Measurements from ENCODE around the gene TFDP2. TPM values are rescaled to one million over a fixed set of nuclear protein-coding genes. Genes with fewer than 3 reads are reported as not detected.
A peak's percentile ranks its signal among the peaks of the same experiment; 100 is the strongest.
"Not testable (repeated sequence)": the region's sequence is repeated elsewhere in the genome, so short reads cannot be mapped to it uniquely, and the experiment has no call there.

The TFDP2 gene
- total RNA-seq, 1 donor from 2014 or later, result 114 TPM

DNA sequence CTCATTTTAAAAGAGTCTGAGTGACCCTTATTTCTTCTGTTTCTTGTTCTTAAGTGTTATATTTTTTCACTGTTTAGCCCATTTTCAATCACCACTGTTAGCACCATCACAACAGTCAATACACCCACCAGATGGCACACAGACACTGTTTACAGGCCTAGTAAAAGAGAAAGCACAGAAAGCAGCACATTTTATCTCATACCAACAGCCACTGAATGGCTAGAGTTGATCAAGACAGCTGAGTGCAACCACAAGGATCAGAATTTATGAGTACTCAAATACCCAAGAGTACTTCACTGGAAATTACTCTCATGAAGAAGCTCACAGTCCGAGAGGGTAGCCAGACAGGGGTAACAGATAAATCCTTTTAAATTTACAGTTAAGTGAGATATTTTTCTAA is 127.0 kb downstream of the TFDP2 start:
- DNase-seq (ENCODE audit: low read depth), result peak; percentile 75

DNA sequence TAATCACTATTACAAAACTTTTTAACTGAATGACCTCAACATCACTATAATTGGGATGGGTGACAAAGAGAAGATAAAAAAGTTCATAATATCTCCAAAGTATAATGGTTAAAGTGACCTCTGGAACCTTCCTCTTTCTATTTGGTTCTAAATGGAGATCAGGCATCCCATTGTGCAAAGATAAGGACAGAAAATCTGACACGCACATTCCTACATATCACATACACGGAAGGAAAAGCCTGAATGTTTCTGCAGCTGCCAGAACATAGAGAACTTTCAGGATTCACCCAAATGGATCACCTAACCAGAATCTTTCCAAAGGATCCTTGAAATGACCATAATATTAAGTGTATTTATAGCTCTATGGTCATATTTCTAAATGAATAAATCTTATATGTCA is 128.2 kb downstream of the TFDP2 start:
- DNase-seq (ENCODE audit: low read depth), result no peak

DNA sequence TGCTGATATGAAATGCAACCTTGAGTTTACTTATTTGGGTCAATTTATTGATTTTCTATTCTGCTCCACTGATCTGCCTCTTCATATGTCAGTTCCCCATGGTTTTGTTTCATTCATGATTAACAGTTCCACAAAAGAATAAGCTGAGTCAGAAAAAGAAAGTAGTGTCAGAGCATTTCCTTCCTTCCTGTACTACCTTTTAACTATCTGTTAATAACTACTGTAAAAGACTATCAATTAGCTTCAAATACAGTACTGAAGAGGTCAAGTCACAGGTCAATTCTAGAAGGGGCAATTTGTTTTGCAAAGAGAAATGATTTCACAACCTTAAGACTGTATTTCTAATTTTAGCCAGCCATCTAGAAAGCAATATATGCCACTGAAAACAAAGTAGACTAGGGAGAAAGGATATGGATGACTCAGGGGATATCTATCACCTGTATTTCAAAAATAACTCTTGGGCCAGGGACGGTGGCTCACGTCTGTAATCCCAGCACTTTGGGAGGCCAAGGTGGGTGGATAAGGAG is 129.5 kb downstream of the TFDP2 start:
- DNase-seq (ENCODE audit: low read depth), result no peak

DNA sequence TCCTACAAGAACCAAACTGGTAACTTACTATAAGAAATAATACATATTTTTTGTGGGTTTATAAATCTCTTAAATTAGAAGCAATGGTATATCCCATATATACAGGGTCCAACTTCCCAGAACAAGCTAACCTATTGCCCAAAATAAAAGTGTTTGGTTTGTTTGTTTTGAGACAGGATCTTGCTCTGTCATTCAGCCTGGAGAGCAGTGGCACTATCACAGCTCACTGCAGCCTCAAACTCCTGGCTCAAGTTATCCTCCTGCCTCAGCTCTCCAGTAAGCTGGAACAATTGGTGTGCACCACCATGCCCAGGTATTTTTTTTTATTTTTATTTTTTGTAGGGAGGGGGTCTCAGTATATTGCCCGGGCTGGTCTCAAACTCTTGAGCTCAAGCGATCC is 135.4 kb downstream of the TFDP2 start:
- DNase-seq (ENCODE audit: low read depth), result no peak

DNA sequence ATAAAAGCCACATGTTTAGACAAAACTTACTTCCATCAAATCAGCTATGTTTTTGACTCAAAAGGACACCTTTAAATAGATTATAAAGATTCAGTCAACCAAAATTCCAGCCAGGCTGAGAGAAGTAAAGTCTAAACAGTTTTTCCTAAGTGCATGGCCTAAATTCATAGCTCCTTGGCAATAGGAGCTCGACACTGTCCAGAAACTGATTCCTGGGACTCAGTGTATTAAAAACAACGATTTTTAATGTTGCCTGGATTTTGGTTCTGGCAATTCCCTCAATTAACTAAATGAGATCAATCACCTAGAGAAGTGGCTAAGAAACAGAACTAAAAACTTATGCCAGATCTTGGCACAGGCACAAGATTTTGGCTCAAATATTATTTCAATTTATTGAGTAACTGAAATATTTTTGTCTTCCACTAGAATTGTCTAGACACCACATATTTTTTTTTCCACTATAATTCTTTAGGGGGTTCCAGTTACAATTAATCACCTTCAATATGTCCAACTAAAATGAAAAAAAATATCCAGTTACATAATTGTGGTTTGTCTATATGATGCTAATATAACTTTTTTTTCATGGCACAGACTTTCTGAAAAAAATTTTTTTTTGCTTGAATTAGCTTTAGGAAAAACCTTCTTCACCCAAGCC is 135.9 kb downstream of the TFDP2 start:
- no peak for DNase-seq (ENCODE audit: low read depth)

DNA sequence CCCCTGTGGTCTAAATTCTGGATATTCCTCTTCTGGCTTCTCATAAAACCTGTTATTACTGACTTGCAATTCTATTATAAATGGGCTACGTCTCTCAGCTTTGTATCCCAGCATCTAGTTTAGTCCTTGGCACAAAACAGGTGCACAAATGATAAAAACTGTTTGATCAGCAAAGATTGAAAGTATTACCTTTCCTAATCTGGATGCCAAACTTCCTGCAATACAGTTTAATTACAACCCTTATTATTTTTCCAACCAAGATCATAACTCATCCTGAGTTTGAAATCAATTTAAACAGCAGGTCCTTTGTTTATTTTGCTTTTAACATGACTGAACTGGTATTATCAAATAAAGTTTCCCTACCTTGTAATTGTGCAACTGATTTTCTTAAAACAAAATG is 140.3 kb downstream of the TFDP2 start:
- DNase-seq (ENCODE audit: low read depth), result no peak

DNA sequence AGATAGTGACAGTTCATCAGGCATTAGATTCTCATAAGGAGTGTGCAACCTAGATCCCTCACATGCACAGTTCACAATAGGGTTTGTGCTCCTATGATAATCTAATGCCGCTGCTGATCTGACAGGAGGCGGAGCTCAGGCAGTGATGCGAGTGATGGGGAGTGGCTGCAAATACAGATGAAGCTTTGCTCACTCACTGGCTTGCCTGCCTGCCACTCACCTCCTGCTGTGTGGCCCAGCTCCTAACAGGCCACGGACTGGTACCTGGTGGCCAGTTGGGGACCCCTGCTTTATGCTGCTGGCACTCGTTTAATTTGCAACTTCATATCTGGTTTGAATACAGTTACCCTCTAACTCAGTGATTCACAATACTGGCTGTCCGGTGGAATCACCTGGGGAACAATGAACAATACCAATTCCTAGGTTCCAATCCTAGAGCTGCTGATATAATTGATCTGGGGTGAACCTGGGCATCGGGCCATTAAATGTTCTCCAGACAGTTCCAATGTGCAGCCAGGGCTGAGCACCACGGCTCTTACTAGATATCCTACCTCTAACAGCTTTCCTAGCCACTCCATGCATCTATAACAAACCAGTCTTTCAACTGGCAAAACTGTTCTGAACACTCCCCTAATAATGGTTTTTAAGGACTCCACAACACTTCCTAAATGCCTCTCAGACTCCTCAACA is 141.5 kb downstream of the TFDP2 start:
- no peak for DNase-seq (ENCODE audit: low read depth)

DNA sequence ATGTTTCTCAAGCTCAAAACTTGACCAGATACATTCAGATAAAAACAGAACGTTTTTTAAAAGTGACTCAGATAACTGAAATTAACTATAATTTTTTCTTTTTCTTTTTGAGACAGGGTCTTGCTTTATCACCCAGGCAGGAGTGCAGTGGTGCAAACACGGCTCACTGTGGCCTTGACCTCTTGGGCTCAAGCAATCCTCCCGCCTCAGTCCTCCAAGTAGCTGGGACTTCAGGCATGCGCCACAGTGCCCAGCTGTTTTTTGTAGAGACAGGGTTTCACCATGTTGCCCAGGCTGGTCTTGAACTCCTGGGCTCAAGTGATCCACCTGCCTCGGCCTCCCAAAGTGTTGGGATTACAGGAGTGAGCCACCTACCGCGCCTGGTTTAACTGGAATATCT is 144.4 kb downstream of the TFDP2 start:
- DNase-seq (ENCODE audit: low read depth), result not testable (repeated sequence)

DNA sequence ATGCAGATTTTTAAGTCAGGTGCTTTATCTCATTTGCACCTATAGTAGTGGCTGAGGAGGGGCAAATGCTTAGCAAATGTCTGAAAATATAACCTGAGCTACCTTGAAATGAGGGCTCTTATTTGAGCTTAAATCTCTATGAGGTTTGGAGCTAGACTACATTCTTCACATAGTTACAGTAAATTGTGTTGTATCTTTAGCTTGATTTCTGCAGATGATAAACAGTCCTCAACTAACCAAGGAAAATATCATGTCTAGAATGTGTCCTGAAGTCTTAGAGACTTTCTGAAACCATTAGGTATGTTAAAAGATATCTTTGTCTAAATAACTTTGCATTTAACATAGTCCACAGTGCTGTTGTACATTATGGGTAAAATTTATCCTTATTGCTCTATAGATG is 145.3 kb downstream of the TFDP2 start:
- no peak for DNase-seq (ENCODE audit: low read depth)

DNA sequence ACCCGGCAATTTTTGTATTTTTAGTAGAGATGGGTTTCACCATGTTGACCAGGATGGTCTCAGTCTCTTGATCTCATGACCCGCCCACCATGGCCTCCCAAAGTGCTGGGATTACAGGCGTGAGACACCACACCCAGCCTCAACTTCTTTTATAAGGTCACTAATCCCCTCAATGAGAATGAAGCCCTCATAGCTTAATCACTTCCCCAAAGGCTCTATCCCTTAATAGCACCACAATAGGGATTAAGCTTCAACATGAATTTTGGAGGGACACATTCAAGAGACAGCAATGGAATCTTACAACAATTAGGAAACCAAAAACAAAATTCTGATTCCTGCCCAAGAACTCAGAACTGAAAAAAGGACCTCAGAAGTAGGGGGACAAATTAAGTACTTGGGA is 146.1 kb downstream of the TFDP2 start:
- DNase-seq (ENCODE audit: low read depth), result no peak

DNA sequence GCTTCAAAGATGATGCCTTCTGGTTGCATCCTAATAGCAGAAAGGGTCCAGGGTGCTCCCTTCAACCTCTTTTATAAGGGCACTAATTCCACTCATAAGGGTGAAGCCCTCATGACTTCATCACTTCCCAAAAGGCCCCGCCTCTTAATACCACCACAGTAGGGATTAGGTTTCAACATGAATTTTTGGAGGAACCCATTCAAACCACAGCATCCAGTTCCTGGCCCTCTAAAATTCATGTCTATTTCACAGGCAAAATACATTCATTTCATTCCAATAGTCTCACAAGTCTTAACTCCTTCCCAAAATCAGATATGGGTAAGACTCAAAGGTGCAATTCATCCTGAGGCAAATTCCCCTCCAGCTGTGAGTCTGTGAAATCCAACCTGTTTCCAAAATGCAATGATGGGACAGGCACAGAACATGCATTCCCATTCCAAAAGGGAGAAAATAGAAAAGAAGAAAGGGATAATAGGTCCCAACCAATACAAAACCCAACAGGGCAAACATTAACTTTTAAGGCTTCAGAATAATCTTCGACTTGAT is 148.9 kb downstream of the TFDP2 start:
- DNase-seq (ENCODE audit: low read depth), result peak; percentile 30

DNA sequence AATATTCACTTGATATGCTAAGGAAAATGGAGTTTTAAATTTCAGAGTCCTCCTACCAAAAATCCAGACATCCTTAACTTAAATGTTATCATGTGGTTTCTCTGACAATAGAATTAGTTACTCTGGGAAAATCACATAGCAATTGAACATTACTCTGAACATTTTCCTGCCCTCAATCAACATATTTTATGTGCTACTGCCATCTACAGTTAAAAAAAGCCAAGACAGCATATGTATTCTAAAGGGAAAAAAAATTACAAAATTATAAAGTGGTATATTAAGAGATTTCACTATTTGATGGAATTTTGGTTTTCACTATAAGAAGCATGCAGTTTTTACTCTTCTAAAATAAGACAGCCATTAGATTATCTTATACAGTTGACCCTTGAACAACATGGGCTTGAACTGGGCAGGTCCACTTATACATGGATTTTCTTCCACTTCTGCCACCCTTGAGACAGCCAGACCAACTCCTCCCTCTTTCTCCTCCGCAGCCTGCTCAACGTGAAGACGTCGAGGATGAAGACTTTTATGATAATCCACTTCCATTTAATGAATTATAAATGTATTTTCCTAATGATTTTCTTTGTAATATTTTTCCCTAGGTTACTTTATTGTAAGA is 150.6 kb downstream of the TFDP2 start:
- DNase-seq (ENCODE audit: low read depth), result no peak

DNA sequence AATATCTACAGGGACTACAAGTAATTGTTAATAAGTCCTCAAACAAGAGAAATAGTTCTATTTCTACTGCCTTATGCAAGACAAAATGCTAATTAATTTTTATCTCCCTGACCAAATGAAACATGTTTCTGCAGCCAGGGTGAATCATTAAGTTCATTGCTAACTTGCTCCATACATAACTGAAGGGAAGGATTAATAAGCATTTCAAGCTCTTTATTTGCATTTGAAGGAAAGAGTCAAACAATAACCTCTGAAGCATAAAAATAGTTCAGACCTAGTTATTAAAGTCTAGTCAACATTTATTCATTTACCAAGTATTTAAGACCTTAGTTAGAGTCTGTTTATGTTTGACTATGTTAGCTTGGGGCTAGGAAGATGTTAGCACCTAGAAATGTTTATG is 152.9 kb downstream of the TFDP2 start:
- no peak for DNase-seq (ENCODE audit: low read depth)

DNA sequence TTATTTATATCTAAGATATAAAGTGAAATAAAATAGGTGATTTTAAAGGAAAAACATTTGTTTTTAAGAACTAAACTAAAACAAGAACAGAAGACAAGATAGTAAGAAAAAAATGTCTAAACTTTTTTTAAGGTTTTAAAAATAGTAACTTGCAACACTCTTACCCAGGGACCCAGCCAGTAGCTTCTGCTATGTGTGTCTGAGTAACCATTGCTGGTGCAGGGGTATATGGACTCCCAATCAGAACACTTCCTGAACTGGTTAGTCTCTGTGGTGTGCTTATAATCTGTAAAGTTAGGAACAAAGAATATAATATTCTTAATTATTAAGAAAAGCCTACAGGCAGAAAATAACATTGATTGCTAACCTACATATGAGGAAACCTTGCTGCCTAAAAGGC is 154.5 kb downstream of the TFDP2 start:
- DNase-seq (ENCODE audit: low read depth), result peak; percentile 27

DNA sequence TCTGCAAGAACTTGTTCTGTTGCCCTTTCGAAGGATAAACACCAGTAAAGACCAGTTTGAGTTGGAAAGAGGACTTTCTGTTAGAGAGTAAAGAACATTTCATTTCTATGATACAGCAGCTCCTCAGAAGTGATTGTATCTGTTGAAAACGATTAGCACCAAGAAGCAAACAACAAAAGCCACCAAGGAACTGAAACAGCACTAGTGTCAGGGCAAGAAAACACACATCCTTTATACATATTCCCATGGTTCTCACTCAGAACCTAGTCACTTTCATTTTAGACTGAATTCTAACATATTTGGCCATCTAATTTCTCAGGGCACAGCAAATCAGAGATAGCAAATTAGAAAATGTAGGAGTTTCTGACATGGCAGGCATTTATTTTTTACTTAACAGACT is 156.8 kb downstream of the TFDP2 start:
- no peak for DNase-seq (ENCODE audit: low read depth)

DNA sequence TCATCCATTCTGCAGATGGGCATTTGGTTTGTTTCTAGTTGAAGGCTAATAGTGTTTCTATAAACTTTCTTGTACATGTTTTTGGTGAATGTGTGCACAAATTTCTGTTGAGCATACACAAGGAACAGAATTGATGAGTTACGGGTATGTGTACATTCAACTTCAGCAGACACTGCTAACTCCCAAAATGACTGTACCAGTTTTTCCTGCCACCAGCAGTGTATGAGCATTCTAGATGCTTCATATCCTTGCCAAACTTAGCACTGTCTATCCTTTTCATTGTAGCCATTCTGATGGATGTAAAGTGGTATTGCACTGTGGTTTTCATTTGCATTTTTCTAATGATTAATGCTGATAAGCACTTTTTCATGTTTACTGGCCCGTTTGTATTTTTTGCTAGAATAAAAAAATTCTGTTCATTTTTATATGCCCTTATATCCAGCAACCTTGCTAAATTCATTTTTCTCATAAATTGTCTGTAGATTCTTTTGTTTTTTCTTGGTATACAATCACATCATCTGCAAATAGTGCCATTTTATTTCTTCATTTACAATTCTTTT is 162.7 kb downstream of the TFDP2 start:
- no peak for DNase-seq (ENCODE audit: low read depth)

DNA sequence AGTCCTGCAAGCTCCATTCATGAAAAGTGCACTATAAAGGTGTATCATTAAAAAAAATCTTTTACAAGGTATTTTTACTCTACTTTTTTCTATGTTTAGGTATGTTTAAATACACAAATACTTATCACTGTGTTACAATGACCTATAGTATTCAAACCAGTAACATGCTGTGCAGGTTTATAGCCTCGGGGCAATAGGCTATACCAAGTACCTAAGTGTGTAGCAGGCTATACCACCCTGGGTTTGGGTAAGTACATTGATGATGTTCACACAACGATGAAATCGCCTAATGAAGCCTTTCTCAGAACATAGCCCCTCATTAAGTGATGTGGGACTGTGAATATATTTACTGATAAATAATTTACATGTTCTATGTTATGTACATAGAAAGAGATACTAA is 168.3 kb downstream of the TFDP2 start:
- no peak for DNase-seq (ENCODE audit: low read depth)

DNA sequence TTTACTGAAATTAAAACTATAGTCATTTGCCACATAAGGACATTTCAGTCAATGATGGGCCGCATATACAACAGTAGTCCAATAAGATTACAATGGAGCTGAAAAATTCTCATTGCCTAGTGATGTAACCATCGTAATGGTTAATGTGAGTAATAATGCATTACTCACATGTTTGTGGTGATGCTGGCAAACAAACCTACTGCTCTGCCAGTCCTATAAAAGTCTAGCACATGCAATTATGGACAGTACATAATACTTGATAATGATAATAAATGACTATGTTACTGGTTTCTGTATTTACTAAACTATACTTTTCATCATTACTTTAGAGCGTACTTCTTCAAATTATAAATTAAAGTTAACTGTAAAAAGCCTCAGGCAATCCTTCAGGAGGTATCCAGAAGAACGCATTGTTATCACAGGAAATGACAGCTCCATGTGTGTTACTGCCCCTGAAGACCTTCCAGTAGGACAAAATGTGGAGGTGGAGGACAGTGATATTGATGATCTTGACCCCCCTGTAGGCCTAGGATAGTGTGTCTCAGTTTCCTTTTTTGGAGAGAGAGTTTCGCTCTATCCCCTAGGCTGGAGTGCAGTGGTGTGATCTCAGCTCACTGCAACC is 170.2 kb downstream of the TFDP2 start:
- DNase-seq (ENCODE audit: low read depth), result peak; percentile 78

DNA sequence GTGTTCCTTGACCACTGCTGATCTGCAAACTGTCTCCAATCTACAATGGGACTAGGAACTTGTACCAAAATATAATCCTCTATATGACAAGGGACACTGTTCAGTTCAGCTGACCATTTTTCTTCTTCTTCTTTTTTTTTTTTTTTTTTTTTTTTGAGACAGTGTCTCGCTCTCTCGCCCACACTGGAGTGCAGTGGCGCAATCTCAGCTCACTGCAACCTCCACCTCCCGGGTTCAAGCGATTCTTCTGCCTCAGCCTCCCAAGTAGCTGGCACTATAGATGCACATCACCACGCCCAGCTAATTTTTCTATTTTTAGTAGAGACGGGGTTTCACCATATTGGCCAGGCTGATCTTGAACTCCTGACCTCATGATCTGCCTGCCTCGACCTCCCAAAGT is 174.6 kb downstream of the TFDP2 start:
- DNase-seq (ENCODE audit: low read depth), result not testable (repeated sequence)

DNA sequence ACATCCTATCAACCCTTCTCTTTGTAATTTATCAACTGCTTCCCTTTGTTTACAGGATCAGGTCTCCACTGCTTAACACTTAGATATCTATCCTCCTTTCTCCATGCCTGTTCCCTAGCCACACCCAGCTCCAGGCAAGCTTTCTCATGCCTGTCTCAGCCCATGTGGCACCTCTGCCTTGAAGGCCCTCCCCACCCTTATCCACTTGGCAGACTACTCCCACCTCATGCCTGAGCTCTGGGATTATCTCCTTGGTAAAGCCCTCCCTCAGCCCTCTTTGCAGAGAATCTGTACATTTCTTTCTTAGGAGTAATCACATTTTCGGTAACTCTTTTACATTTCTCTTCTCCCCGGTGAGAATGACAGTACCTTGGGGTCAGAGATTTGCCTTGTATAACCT is 176.9 kb downstream of the TFDP2 start:
- DNase-seq (ENCODE audit: low read depth), result no peak

DNA sequence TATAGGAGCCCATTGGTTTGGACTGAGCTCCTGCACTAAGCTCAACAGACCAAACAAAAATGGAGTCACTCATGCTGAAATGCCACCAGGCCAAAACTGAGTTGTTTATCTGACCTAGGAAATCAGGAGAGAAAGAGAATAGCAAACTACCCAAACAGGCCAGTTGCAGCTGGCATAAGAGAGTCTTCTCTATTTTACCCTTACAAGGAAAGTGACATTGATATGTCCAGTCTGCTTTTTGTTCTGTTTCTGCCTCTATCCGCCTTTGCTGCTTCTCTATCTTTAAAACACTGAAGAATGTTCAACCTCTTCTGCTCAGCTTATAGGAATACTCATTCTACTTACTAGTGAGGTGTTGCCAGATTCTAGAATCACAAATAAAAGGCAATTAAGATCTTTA is 177.8 kb downstream of the TFDP2 start:
- no peak for DNase-seq (ENCODE audit: low read depth)

DNA sequence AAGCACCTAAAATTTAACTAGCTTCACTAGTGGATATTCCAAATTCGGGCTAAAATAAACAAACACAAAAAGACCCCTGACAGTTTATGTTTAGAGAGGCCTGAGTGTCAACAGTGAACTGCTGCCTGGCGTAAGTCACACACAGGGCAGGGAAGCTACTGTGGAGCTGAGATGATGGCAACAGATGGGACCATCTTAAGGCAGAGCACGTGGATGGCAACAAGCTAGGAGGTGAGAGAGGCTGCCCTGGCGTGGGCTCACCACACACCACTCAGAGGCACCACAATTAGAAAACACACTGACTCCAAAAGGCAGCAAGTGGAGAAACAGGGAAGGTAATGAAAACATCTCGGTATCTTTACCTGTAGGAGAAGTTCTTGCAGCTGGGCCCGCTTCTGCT is 179.6 kb downstream of the TFDP2 start:
- no peak for DNase-seq (ENCODE audit: low read depth)
